Prostate gland (tissue), 2 donors: ENCODE measurements around the gene NR3C1.

Experiments used
- POLR2A ChIP-seq: fragments of 450-650 bp; IDR thresholded peaks from one replicate; pipeline ENCODE4 v1.6.1; 2016; ENCODE audit warnings: antibody characterized with exemption, mild to moderate bottlenecking
- TF ChIP-seq, protein P1 (sequence below), 4 experiments: fragments of 200-600 bp in 2 of 4; fragments of 450-650 bp in 2 of 4; sonication (generic) in 2 of 4; IDR thresholded peaks; 1 replicate in 3 of 4; 2 replicates in 1 of 4; pipeline ENCODE4 v1.5.1; 2016 to 2019; ENCODE audit warnings: antibody characterized with exemption in 4 of 4, mild to moderate bottlenecking in 2 of 4, moderate library complexity in 2 of 4

DNA sequence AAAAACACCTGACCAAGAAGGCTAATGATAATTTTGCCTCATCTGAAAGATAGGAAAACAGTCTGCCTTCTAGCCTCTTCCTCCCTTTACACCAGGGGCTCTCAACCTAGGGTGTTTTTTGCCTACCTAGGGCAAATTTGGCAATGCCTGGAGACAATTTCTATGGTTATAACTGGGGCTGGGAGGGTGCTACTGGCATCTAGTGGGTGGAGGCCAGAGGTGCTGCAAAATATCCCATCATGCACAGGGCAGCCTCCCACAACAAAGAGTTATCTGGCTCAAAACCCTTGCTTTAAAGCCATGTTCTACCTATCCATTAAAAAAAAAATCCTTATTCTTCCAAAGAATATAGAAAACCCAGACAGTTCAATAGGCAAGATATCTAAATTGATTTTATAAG lies 45.0 kb upstream of the NR3C1 start:
- TF ChIP-seq, protein P1, sequence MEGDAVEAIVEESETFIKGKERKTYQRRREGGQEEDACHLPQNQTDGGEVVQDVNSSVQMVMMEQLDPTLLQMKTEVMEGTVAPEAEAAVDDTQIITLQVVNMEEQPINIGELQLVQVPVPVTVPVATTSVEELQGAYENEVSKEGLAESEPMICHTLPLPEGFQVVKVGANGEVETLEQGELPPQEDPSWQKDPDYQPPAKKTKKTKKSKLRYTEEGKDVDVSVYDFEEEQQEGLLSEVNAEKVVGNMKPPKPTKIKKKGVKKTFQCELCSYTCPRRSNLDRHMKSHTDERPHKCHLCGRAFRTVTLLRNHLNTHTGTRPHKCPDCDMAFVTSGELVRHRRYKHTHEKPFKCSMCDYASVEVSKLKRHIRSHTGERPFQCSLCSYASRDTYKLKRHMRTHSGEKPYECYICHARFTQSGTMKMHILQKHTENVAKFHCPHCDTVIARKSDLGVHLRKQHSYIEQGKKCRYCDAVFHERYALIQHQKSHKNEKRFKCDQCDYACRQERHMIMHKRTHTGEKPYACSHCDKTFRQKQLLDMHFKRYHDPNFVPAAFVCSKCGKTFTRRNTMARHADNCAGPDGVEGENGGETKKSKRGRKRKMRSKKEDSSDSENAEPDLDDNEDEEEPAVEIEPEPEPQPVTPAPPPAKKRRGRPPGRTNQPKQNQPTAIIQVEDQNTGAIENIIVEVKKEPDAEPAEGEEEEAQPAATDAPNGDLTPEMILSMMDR (IDR thresholded peaks at IDR 0.05) = no peak
- no peak for TF ChIP-seq POLR2A
